Measurements from ENCODE around the gene NPHP4. TPM values are rescaled to one million over a fixed set of nuclear protein-coding genes. Genes with fewer than 3 reads are reported as not detected.

Gene NPHP4
- total and polyA plus RNA-seq, 10 of the 15 experiments (the other 5 are each of a cell fraction or from before 2014, with no cell fraction given) = 0.16 to 10.5 (median 3.1) TPM

GRCh38 chr1:6030132-6030531, 37.9 kb upstream of the NPHP4 start:
- Histone ChIP-seq H3K4me1 (ENCODE audit: control insufficient read depth, insufficient read depth, low read length) (peaks cover 27% of the 10 kb centered on the region), H2AFZ (ENCODE audit: control insufficient read depth, low read depth, low read length) (no peak overlapping the region), H3K27ac (ENCODE audit: control insufficient read depth, insufficient read depth) (no peak overlapping the region), H3K4me2 (ENCODE audit: control insufficient read depth, insufficient read depth) (0 out of 2 replicates have a peak overlapping the region, but pooled peaks have one; percentile 49), H4K20me1 (ENCODE audit: control insufficient read depth, insufficient read depth) (peaks cover 11% of the 10 kb centered on the region), H3K9ac (ENCODE audit: control insufficient read depth, insufficient read depth, low read length) (no peak overlapping the region), H3K27me3 (replicated peaks in 1 of 2; ENCODE audit: control insufficient read depth in 2 of 2, insufficient read depth in 2 of 2, low read length in 1 of 2) (no peaks in the 10 kb centered on the region), H3K4me3 (no peak overlapping the region), H3K36me3 (ENCODE audit: control insufficient read depth in 2 of 2, insufficient read depth in 2 of 2, low read length in 1 of 2) (peaks cover 6 to 11% of the 10 kb centered on the region in 2 experiments), H3K79me2 (ENCODE audit: control insufficient read depth, insufficient read depth, low read length) (peaks cover 86% of the 10 kb centered on the region), H3K9me3 (replicated peaks; ENCODE audit: control insufficient read depth, insufficient read depth, low read length) (no peaks in the 10 kb centered on the region)
- RAD21 ChIA-PET (ENCODE audit: unreplicated experiment) = no interaction called here
- CTCF ChIA-PET = interaction anchor here (1.3 to 1.8 kb wide), 2 partner anchors 36 to 39 kb away, joined by 3 to 7 read pairs; no protein-coding TSS in a partner anchor
- no peak for TF ChIP-seq RAD51 (IDR thresholded peaks at IDR 0.05)
- no peak for TF ChIP-seq MXI1 (IDR thresholded peaks at IDR 0.05; ENCODE audit: low read depth, low read length)
- no peak for TF ChIP-seq EED (IDR thresholded peaks at IDR 0.05; ENCODE audit: low read depth)
- no peak for TF ChIP-seq CBX3 (IDR thresholded peaks at IDR 0.05; ENCODE audit: borderline replicate concordance, low read depth)
- no peak for TF ChIP-seq ZNF274 (IDR thresholded peaks at IDR 0.05; ENCODE audit: insufficient read depth, insufficient read length)
- no peak for TF ChIP-seq SIN3A (IDR thresholded peaks at IDR 0.05; ENCODE audit: low read depth, low read length)
- no peak for TF ChIP-seq SREBF2 (IDR thresholded peaks at IDR 0.05; ENCODE audit: low read length)
- TF ChIP-seq SPI1 (IDR thresholded peaks at IDR 0.05; ENCODE audit: borderline replicate concordance, insufficient read depth, low read depth, low read length) = no peak
- no peak for TF ChIP-seq EZH2 (IDR thresholded peaks at IDR 0.05; ENCODE audit: borderline replicate concordance, control insufficient read depth, low read depth, low read length)
- no peak for TF ChIP-seq ASH2L (IDR thresholded peaks at IDR 0.05; ENCODE audit: borderline replicate concordance, low read depth)
- no peak for TF ChIP-seq E2F8 (IDR thresholded peaks at IDR 0.05; ENCODE audit: low read depth, partially characterized antibody)
- TF ChIP-seq NFXL1 (IDR thresholded peaks at IDR 0.05; ENCODE audit: borderline replicate concordance) = no peak
- no peak for TF ChIP-seq FOXM1 (IDR thresholded peaks at IDR 0.05; ENCODE audit: low read depth, low read length)
- no peak for TF ChIP-seq SUPT20H (IDR thresholded peaks at IDR 0.05; ENCODE audit: borderline replicate concordance, control insufficient read depth, low read depth, low read length)
- TF ChIP-seq NKRF (conservative IDR thresholded peaks at IDR 0.05) = no peak
- no peak for TF ChIP-seq E4F1 (IDR thresholded peaks at IDR 0.05; ENCODE audit: borderline replicate concordance, partially characterized antibody)
- TF ChIP-seq SUZ12 (IDR thresholded peaks at IDR 0.05; ENCODE audit: unreplicated experiment) = no peak
- in situ Hi-C loops (cut with MboI) = no loop called here
- POLR2A ChIA-PET = no interaction called here
- WGBS (ENCODE audit: insufficient coverage, insufficient replicate concordance, low lambda C conversion rate, missing lambda C conversion rate) = 85% methylated on average over 7 of the region's 7 CpGs
- BruUV-seq (replicated peaks) = no TSS peak
- FAIRE-seq (no peak), ATAC-seq (no peak), DNase-seq (ENCODE audit: low read depth, low spot score) (no peak)
- SMC1A ChIA-PET (ENCODE audit: uncharacterized antibody, unreplicated experiment) = interaction anchor here (1.2 kb wide), 1 partner anchor 32 kb away, joined by 3 read pairs; no protein-coding TSS in a partner anchor
- intact Hi-C loops (cut with micrococcal nuclease; ENCODE audit: unreplicated experiment) = no loop called here

Measured in GM12878 (cell line).